ENCODE measurements around the gene KLHL29. TPM values are rescaled to one million over a fixed set of nuclear protein-coding genes. Genes with fewer than 3 reads are reported as not detected.

KLHL29 gene
- total and polyA plus RNA-seq, 2 donors (not counting 1 experiment from before 2014, with no cell fraction given) = 1.3 to 3.4 TPM

GRCh38 chr2:23588508-23589201 lies 203.7 kb downstream of the KLHL29 start:
- H3K9me3 Mint-ChIP-seq (ENCODE audit: insufficient read depth) = no peaks in the 10 kb centered on the region
- Histone ChIP-seq H3K79me2 (ENCODE audit: control insufficient read depth, insufficient read depth, low read length) (no peaks in the 10 kb centered on the region), H3K36me3 (replicated peaks in 1 of 2; ENCODE audit: control extremely low read depth in 1 of 2, control insufficient read depth in 1 of 2, extremely low read depth in 1 of 2, insufficient read depth in 2 of 2, low read length in 1 of 2) (no peaks in the 10 kb centered on the region), H2AFZ (ENCODE audit: insufficient read depth, low read depth, low read length, poor library complexity, severe bottlenecking) (no peak overlapping the region), H3K4me3 (ENCODE audit: control extremely low read depth in 1 of 5, extremely low read depth in 1 of 5, insufficient read depth in 1 of 5, low read depth in 2 of 5, low read length in 4 of 5) (no peak overlapping the region), H3K27me3 (replicated peaks in 1 of 4; ENCODE audit: control extremely low read depth in 1 of 4, control insufficient read depth in 3 of 4, insufficient read depth in 4 of 4, low read length in 3 of 4) (peaks cover 0 to 2% (median 0%) of the 10 kb centered on the region in 4 experiments), H3K4me2 (replicated peaks; ENCODE audit: low read depth, low read length, poor library complexity, severe bottlenecking) (no peak overlapping the region), H3K9me3 (ENCODE audit: control extremely low read depth in 1 of 3, control insufficient read depth in 2 of 3, insufficient read depth in 1 of 3, low read length in 2 of 3) (no peaks in the 10 kb centered on the region), H3K9ac (ENCODE audit: low read length) (no peak overlapping the region), H4K20me1 (ENCODE audit: control insufficient read depth, insufficient read depth, low read length, poor library complexity, severe bottlenecking) (no peaks in the 10 kb centered on the region), H3K27ac (ENCODE audit: low read length in 2 of 2) (no peak overlapping the region), H3K4me1 (ENCODE audit: control insufficient read depth in 2 of 2, insufficient read depth in 2 of 2, low read length in 2 of 2) (no peaks in the 10 kb centered on the region)
- CTCF ChIA-PET = no interaction called here
- no peaks in the 10 kb centered on the region for H3K4me1 Mint-ChIP-seq
- no peak overlapping the region for H3K27ac Mint-ChIP-seq
- no peak overlapping the region for H3K4me3 Mint-ChIP-seq
- no peak for ATAC-seq (ENCODE audit: low read depth)
- intact Hi-C loops (cut with micrococcal nuclease) = no loop called here
- 87% methylated on average over 13 of the region's 18 CpGs for WGBS (ENCODE audit: insufficient coverage)
- H3K27me3 Mint-ChIP-seq = no peaks in the 10 kb centered on the region
- POLR2A ChIA-PET = no interaction called here
- TF ChIP-seq EZH2 (IDR thresholded peaks at IDR 0.05; ENCODE audit: borderline replicate concordance, insufficient read depth, low read depth, low read length, poor library complexity, severe bottlenecking) = no peak
- TF ChIP-seq CTCF (IDR thresholded peaks at IDR 0.05) = no peak
- DNase-seq = no peak

GRCh38 chr2:23589220-23589647 lies 204.3 kb downstream of the KLHL29 start:
- intact Hi-C loops (cut with micrococcal nuclease) = no loop called here

More at GRCh38 chr2:23589220-23589647, 204.3 kb downstream of the KLHL29 start:
- no peaks in the 10 kb centered on the region for H3K36me3 ChIP-seq (replicated peaks in 1 of 2; ENCODE audit: control extremely low read depth in 1 of 2, control insufficient read depth in 1 of 2, extremely low read depth in 1 of 2, insufficient read depth in 2 of 2, low read length in 1 of 2)
- no peak for ATAC-seq (ENCODE audit: low read depth)
- Mint-ChIP-seq H3K27me3 (no peaks in the 10 kb centered on the region), H3K4me3 (no peak overlapping the region), H3K9me3 (ENCODE audit: insufficient read depth) (no peaks in the 10 kb centered on the region), H3K27ac (no peak overlapping the region), H3K4me1 (no peaks in the 10 kb centered on the region)
- POLR2A ChIA-PET = no interaction called here
- H3K27me3 ChIP-seq (replicated peaks in 1 of 4; ENCODE audit: control extremely low read depth in 1 of 4, control insufficient read depth in 3 of 4, insufficient read depth in 4 of 4, low read length in 3 of 4) = peaks cover 0 to 2% (median 0%) of the 10 kb centered on the region in 4 experiments
- no peaks in the 10 kb centered on the region for H3K79me2 ChIP-seq (ENCODE audit: control insufficient read depth, insufficient read depth, low read length)
- no peak for DNase-seq
- no peak overlapping the region for H3K27ac ChIP-seq (ENCODE audit: low read length in 2 of 2)
- no peak for TF ChIP-seq CTCF (IDR thresholded peaks at IDR 0.05)
- TF ChIP-seq EZH2 (IDR thresholded peaks at IDR 0.05; ENCODE audit: borderline replicate concordance, insufficient read depth, low read depth, low read length, poor library complexity, severe bottlenecking) = no peak
- H3K9me3 ChIP-seq (ENCODE audit: control extremely low read depth in 1 of 3, control insufficient read depth in 2 of 3, insufficient read depth in 1 of 3, low read length in 2 of 3) = no peaks in the 10 kb centered on the region
- H4K20me1 ChIP-seq (ENCODE audit: control insufficient read depth, insufficient read depth, low read length, poor library complexity, severe bottlenecking) = no peaks in the 10 kb centered on the region
- no peak overlapping the region for H3K4me2 ChIP-seq (replicated peaks; ENCODE audit: low read depth, low read length, poor library complexity, severe bottlenecking)
- H3K4me1 ChIP-seq (ENCODE audit: control insufficient read depth in 2 of 2, insufficient read depth in 2 of 2, low read length in 2 of 2) = no peaks in the 10 kb centered on the region
- H3K9ac ChIP-seq (ENCODE audit: low read length) = no peak overlapping the region
- WGBS (ENCODE audit: insufficient coverage) = 93% methylated on average over 9 of the region's 9 CpGs
- H3K4me3 ChIP-seq (ENCODE audit: control extremely low read depth in 1 of 5, extremely low read depth in 1 of 5, insufficient read depth in 1 of 5, low read depth in 2 of 5, low read length in 4 of 5) = no peak overlapping the region
- no peak overlapping the region for H2AFZ ChIP-seq (ENCODE audit: insufficient read depth, low read depth, low read length, poor library complexity, severe bottlenecking)
- CTCF ChIA-PET = no interaction called here

Data from B cell (primary cell).